ENCODE data around the gene CD80.

The CD80 gene

DNA sequence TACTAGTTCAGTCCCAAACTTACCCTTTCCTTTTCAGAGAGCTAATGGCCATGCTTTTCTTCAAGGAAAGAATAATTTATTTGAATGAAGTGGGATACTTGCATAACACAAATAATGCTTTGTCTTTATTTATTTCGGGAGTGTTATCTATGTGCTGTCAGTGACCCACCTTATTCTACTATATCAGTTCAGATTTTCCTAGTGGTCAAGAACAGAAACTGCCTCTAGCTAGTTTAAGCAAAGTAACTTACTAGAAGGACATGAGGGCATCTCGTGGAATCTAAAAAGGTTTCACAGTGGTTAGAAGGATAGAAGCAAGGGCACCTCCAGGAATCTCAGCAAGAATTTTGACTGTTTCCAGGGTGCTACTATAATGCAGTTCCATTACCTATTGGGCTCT is 64.8 kb downstream of the CD80 start:
- DNase-seq: no peak

DNA sequence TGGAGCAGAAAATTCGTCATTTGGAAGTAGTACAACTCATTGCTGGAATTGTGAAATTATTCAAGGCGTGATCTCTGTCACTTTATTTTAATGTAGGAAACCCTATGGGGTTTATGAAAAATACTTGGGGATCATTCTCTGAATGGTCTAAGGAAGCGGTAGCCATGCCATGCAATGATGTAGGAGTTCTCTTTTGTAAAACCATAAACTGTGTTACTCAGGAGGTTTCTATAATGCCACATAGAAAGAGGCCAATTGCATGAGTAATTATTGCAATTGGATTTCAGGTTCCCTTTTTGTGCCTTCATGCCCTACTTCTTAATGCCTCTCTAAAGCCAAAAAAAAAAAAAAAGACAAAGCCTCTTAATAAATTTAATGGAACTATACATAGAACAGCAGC is 66.6 kb downstream of the CD80 start:
- ATAC-seq (no peak), DNase-seq (no peak)

More for the DNA sequence above, 64.8 kb downstream of the CD80 start:
- ATAC-seq: no peak

DNA sequence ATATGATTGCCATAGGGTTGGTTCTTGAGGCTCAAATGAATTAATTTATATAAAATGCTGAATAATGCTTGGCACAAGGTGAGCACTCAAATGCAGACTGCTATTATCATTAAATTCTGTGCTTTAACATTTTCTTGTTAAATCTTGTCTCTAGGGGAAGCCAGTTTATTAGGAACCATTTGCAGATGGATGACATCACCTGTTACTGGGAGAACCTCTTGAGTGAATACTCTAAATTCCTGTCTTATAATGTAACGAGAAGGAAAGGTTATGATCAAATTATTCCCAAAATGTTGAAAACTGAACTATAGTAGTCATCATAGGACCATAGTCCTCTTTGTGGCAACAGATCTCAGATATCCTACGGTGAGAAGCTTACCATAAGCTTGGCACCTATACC is 67.3 kb downstream of the CD80 start:
- no peak for ATAC-seq
- DNase-seq: no peak

DNA sequence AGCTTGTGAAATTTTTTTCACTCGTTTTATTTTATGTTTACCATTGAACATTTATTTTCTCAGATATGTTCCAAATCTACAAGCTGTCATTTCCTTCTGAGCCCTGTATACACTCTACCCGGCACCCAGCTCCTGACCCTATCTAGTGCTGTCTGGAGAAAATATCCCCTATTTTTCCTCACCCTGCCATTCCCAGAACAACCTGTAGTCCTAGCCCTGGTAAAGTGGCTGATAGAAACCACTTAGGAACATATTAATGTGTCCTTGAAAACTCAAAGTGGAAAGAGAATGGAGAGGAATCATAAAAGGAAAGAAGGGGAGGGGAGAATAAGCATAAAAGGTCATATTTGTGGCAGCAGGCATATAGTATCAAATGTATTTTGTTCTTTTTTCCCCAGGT is 69.3 kb downstream of the CD80 start:
- DNase-seq (no peak), ATAC-seq (no peak)

DNA sequence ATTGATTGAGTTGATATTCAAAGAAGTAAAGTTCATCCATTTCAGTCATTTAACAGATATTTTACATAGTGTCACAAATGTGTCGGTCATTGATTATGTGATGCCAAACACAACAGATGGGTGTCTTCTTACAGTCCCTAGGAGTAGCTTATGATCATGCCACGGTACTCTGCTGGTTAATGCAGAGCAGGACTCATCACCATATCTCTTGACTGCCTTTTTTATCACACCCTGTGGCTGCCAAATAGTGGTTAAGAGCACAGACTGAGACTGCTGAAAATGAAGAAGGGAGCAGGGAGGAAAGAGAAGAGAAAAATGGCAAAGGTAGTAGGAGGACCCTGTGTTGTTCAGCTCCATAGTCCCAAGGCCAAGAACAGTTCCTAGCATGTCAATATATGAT is 73.9 kb downstream of the CD80 start:
- ATAC-seq (no peak), DNase-seq (no peak)

DNA sequence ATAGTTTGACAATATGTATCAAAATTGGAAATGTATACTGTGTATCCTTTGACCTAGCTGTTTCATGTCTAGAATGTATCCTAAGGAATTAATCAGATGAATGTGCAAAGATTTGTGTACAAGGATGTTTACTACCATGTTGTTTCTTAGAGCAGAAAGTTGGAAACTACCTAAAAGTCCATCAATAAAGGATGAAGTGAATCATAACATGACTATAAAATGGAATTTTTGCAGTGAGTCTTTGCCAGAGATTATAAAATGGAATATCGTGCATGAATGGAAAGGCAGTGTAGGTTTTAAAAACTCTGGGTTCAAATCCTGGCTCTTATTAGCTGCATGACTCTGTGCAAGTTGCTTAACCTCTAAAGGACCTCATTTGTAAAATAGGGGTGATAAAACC is 76.3 kb downstream of the CD80 start:
- no peak for DNase-seq
- no peak for ATAC-seq

DNA sequence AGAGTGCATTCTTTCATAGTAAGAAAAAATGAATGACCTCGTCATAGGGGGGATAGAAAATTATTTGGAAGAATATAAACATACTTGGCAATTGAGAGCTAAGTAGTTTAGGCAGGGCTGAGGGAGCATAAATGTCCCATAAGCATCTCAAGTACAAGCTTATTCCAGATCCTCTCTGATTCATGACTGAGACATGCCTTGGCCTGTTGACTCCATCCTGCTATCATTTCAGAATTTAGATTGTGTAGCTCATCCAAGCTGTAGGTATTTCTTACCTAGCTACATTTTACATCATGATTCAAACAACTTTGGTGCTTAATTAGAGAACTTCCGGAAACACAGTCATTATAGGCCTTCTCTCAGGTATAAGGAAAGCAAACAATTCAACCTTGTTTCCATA is 78.3 kb downstream of the CD80 start:
- no peak for DNase-seq
- ATAC-seq: no peak

Data from stimulated activated naive CD8-positive, alpha-beta T cell treated with anti-CD3 and anti-CD28 coated beads, Interleukin-15, Interleukin-2, amounts not matched to agents 100 U/mL and 50 U/mL, for 24 hours (primary cell).